ENCODE measurements around the gene TBC1D16. TPM values are rescaled to one million over a fixed set of nuclear protein-coding genes. Genes with fewer than 3 reads are reported as not detected.
A peak's percentile ranks its signal among the peaks of the same experiment; 100 is the strongest.
"Not testable (repeated sequence)": the region's sequence is repeated elsewhere in the genome, so short reads cannot be mapped to it uniquely, and the experiment has no call there.

The TBC1D16 gene
- total RNA-seq, 1 experiment from 2014 or later = 8.9 TPM

DNA sequence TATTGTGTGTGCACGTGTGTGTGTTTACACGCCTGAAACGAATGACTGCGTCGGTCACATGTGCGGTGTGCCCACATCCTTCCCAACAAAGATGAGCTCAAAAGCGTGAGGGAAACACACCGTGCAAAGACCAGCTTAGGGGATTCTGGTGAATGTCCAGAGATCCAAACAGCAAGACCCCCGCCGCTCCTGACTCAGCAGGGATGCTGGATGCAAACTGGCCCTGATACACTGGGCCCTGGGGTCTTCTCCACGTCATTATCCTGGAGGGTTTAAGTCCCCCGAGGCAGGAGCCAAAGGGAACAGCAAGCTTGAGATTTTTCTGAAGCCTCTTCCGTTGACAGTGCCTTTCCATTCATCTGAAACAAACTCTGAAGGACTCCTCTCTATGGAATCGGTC, 59.2 kb downstream of the TBC1D16 start:
- DNase-seq (ENCODE audit: low read depth) = no peak

DNA sequence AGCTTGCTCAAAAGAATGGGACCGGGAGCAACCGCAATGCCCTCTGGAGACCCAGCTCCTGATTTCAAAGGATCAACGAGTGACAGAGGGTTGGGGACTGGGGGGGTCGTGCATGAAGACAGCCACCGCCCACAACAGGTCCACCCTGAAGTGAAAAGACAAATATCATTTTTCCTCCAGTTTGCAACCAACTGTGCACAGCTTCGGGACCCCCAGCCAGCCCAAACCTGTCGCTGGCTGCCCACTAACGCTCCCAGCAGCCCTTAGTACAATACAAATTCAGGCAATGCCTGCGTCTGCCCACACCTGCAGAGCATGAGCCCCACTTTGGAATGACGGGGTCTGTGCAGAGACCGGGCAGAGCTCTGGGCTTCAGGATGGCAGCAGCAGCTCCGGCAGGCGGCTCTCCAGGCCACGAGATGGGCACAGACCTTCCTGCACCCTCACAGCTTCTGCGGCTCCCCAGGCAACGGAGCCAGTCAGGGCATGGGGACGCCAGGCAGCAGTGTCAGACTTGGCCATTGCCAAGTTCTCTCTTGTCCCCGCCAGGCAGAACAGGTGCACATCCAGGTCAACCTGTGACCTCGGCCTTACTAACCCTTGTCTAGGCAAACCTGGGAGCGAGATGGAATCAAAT, 60.1 kb downstream of the TBC1D16 start:
- no peak for DNase-seq (ENCODE audit: low read depth)

DNA sequence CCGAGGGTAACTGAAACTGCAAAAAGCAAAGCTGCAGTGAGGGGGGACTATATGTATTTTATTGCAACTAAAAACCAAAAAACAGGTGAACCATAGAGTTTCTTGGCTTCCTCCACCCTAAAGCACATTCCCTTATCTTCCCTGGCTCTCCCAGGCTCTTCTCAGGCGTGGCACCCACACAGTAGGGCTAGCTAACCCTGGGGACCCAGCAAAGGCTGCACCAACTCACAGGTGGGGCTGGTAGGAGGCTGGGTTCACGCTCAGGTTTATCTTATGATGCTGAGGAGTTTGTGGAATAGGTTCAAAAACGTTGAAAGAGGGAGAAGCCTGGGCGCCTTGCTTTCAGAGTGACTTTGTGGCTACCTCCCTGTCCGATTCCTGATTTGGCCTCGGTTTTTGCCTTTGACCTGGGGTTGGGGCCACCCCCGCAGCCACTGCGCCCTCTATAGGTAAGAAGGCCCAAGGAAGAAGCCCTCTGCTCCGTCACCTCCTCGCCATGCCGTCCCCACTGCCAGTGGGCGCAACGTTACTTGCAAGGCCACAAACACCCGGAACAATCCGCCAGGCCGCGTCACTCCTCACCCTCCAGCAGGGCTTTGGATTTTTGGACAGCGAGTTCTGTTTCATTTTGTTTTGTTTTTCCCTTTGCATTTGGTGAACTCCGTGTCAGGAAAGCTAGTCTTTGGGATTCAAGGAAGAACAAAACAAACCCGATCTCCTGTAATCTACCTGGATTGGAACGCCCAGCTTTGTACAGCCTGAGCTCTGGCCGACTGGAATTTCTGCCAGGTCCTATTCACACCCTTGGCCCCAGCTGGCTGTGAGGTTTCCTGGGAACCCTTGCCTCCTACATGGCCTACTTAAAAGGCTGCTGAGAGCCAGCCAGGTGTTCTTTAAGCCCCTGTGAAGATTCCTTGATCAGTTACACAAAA, 60.8 kb downstream of the TBC1D16 start:
- DNase-seq (ENCODE audit: low read depth) = no peak

DNA sequence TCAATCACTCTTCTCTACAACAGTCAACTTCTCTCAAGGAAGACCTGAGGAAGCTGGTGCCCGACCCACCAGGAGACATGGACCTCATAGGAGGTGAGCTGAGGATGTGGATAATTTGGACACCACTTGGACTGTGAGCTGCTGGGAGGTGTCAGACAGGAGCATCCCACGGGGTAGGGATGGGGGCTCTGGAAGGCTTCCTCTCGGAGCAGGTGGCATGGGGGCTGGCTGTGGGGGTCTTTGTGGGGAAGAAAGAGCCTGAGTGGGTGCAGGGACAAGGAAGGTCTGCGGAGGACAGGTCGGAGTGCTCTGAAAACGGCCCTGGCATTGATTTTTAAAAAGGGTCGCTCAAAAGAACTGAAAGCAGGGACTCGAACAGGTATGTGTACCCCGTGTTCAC, 64.0 kb downstream of the TBC1D16 start:
- no peak for DNase-seq (ENCODE audit: low read depth)

DNA sequence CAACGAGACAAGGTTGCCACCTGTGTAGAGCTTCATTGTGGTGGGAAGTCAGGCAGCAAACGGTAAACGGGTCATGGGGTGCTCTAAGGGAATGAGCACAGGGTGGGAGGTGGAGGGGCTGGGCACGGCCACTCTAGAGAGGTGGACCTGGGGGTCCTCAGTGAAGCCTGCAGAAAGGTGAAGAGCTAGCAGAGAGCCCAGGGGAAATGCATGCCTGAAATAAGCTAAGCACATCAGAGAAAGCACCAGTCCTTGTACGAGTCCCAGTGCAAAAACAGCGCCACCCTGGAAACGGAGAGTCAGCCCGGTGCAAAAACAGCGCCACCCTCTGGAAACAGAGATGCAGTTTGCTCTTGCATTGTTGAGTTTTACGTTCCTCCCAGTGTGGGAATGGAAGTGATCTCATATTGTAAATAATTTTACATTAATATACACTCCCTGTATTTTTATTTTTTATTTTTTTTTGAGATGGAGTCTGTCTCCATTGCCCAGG, 65.0 kb downstream of the TBC1D16 start:
- no peak for DNase-seq (ENCODE audit: low read depth)

DNA sequence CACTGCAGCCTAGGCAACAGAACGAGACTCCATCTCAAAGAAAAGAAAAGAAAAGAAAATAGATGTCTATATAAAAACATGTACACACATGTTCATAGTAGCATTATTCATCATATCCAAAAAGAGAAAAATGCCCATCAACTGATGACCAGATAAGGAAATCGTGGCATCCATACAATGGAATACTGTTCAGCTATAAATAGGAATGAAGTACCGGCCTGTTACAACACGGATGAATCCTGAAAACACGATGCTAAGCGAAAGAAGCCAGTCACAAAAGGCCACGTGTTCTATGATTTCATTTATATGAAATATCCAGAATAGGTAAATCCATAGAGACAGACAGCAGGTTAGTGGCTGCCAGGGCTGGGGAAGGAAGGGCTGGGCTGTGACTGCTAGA, 65.8 kb downstream of the TBC1D16 start:
- no peak for DNase-seq (ENCODE audit: low read depth)

- no peak for DNase-seq (ENCODE audit: low read depth)
Measured at GRCh38 chr17:79968116-79968515, 67.6 kb downstream of the TBC1D16 start.

DNA sequence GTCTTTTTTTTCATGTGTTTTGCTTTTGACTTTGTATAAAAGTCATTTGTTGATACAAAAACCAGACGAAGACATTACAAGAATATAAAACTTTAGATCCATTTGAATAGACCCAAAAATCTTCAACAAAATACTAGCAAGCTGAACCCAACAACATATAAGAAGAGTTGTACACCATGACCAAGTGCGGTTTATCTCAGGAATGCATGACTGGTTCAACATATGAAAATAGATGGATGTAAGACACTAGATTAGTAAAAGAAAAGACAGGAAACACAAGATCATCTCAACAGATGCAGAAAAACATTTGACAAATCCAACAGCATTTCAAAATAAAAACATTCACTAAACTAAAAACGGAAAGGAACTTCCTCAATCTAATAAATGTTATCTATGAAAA, 69.0 kb downstream of the TBC1D16 start:
- DNase-seq (ENCODE audit: low read depth) = no peak

- peak; percentile 20 for DNase-seq (ENCODE audit: low read depth)
Measured at GRCh38 chr17:79965806-79966205, 69.9 kb downstream of the TBC1D16 start.

GRCh38 chr17:79962467-79962866, 73.2 kb downstream of the TBC1D16 start:
- DNase-seq (ENCODE audit: low read depth) = not testable (repeated sequence)

GRCh38 chr17:79961567-79961966, 74.1 kb downstream of the TBC1D16 start:
- DNase-seq (ENCODE audit: low read depth) = not testable (repeated sequence)

- DNase-seq (ENCODE audit: low read depth) = peak; percentile 80
Measured at GRCh38 chr17:79960788-79961522, 74.7 kb downstream of the TBC1D16 start.

GRCh38 chr17:79959042-79959441, 76.6 kb downstream of the TBC1D16 start:
- no peak for DNase-seq (ENCODE audit: low read depth)

GRCh38 chr17:79956853-79957252, 78.8 kb downstream of the TBC1D16 start:
- no peak for DNase-seq (ENCODE audit: low read depth)

DNA sequence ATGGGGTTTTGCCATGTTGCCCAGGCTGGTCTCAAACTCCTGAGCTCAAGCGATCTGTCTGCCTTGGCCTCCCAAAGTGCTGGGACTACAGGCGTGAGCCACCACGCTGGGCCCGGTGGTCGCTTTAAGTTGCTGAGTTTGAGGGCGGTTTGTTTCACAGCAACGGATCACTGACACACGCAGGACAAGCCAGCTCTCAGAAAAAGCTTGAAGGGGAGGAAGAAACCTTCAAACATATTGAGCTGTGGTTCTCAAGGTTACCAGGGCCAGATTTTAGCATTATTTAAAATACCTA, 79.3 kb downstream of the TBC1D16 start:
- DNase-seq (ENCODE audit: low read depth) = not testable (repeated sequence)

DNA sequence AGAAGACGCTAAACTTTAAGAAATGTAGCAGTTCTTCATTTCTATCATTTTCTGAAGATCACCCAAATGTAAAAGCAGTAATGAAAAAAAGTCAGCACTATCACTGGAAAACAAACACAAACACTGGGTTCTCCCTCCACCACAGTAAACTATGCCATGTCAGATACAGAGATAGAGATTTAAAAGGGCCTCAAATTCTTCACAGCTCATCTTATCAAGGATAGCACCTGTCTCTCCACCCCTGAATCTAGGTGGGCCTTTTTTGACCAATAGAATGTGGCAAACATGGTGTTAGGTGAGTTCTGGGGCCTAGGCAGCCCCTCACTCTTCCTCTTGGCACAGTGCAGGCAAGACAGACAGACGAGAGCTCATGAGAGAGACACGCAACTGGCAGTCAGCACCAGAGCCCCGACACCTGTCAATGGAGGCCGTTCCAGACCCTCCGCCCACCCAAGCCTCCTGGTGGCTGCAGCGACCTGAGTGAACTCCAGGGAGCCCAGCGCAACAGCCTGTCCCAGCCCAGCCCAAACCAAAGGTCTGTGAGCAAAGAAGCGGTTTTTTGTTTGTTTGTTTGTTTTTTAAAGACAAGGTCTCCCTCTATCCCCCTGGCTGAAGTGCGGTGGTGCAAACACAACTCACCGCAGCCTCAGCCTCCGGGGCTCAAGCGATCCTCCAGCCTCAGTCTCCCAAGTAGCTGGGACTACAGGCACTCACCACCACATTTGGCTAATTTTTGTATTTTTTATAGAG, 79.8 kb downstream of the TBC1D16 start:
- no peak for DNase-seq (ENCODE audit: low read depth)

DNA sequence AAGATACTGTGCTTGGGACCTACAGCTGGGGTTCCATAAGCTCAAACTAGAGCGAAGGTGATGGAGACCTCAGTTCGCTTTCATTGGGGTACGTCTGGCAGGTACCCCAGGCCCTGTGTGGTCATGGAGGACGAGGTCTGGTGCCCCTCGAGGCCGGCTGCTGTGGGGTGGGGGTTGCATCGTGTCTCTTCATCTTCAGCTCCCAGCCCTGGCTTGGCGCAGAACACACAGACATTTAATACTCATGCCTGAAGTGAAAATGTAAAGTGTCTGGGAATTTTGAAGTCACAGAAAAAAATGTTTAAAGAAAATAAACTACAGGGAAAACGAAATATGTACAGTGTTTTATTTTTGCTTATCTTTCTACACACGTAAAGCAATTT, 80.5 kb downstream of the TBC1D16 start:
- no peak for DNase-seq (ENCODE audit: low read depth)

DNA sequence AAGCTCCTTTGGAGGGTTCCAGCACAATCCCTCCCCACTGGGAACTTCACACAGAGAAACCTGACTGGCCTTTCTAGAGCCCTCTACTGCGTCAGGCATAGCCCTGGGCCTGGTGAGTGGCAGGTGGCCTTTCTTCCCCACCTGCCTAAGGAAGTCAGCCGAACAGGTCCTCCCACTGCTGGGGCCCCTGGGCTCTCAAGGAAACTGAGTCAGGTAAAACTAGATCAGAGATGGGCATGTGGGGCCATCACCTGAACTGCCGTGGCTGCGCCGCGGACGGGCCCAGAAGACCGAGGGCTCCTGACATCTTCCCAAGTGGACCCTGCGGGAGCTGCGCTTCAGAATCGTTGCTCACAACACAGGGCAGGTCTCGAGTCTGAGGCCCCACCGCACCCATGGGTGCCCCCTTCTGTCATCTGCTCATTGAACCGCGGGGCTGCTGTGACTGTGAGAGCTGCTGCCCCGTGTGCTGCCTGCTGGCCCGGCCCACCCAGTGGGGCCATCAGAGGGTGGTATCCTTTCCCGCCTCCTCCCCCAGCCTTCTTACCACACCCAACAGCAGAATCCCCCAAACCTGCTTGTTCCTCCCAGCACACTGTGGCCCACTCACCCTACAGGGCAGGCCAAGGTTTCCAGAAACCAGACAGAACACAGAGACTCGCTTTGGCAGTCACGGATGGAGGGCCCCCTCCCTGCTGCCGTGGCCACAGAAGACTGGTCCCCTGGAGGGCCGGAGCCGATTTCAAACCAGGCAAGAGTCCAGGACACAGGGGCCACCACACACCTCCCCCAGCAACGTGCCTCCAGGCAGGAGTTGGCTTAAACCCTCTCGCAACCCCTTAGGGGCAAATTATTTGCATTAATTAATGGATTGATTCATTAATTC, 81.1 kb downstream of the TBC1D16 start:
- no peak for DNase-seq (ENCODE audit: low read depth)

DNA sequence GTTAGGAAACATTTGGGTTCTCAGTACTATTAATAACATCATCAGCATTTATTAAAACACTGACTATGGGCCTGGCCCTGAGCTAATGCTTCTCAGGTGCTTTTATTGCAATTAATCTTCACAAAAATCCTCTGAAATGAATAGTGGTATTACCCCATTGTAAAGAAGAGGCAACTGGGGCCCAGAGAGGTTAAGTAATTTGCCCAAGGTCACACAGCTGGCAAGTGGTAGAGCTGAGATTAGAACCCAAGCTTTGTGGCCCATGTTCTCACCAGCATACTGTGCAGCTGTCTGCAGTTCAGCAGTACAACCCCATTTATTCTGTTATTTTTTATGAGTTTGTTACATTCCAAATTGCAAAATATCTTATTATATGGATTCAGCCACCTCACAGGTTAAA, 82.3 kb downstream of the TBC1D16 start:
- DNase-seq (ENCODE audit: low read depth) = no peak

DNA sequence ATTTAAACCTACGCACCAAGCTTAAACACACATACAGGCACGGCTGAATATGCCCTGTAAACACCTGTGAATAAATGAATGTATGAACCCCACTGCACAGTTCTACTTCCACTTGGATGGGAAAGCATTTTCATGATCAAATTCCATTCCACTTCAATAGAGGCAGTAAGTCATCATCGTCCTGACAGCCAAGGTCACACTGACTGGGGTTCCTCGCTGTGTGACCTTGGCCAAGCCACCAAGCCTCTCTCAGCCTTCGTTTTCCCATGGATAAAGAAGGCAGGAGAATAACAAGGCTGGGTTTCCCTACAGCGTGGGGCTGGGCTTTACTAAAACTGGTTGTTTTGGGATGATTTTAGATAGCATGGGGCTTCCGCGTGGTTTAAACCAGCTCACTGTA, 82.8 kb downstream of the TBC1D16 start:
- DNase-seq (ENCODE audit: low read depth) = no peak

Data from RPMI7951 (cell line).